Stimulated activated CD4-positive, alpha-beta T cell treated with anti-CD3 and anti-CD28 coated beads, Interleukin-4, amount 100 ng/mL, for 48 hours (primary cell): Measurements from ENCODE around the gene RCN2.

Experiments used
- DNase-seq, 2 donors: peaks; one replicate each; pipeline ENCODE4 v3.0.0-alpha.2; 2020; ENCODE audit warnings: low read depth in 2 of 2

RCN2 gene

GRCh38 chr15:76994496-76994895 is 62.9 kb downstream of the RCN2 start:
- DNase-seq = no peak

- peak; percentile 53 to 58 for DNase-seq
Observed at GRCh38 chr15:76994971-76995945, 63.7 kb downstream of the RCN2 start, which contains the start of gene PSTPIP1. Gene PSTPIP1 (plus strand): TSS chr15:76995126. CDS start chr15:76995574, 448 bp downstream.

- no peak for DNase-seq
Observed at GRCh38 chr15:76996076-76996525, 64.6 kb downstream of the RCN2 start.

GRCh38 chr15:76996526-76997401 is 65.2 kb downstream of the RCN2 start:
- no peak for DNase-seq

GRCh38 chr15:76998663-76999285 is 67.2 kb downstream of the RCN2 start:
- DNase-seq = no peak

- DNase-seq = no peak
Observed at GRCh38 chr15:76999996-77000395, 68.4 kb downstream of the RCN2 start.

GRCh38 chr15:77001351-77001750 is 69.8 kb downstream of the RCN2 start:
- no peak for DNase-seq

GRCh38 chr15:77001966-77002365 is 70.4 kb downstream of the RCN2 start:
- no peak for DNase-seq

GRCh38 chr15:77002436-77002835 is 70.9 kb downstream of the RCN2 start:
- no peak for DNase-seq

GRCh38 chr15:77002954-77003912 is 71.7 kb downstream of the RCN2 start:
- peak in 1 of 2 donors; percentile 75 for DNase-seq
